H54 (cell line): ENCODE data around the gene RRP8.

Experiments
- DNase-seq: peaks from one replicate; pipeline ENCODE4 v3.0.0; 2011; ENCODE audit warnings: low spot score, mixed read lengths; ENCODE audit not compliant: insufficient read length
- FAIRE-seq: peaks from 3 replicates; lab custom pipeline; 2011; peaks lifted over from hg19 to GRCh38; lab: Jason Lieb, UNC
- POLR2A ChIP-seq: IDR thresholded peaks from 2 replicates; pipeline ENCODE4 v1.6.1; 2011; ENCODE audit warnings: low read depth, mild to moderate bottlenecking, low read length

The RRP8 gene

DNA sequence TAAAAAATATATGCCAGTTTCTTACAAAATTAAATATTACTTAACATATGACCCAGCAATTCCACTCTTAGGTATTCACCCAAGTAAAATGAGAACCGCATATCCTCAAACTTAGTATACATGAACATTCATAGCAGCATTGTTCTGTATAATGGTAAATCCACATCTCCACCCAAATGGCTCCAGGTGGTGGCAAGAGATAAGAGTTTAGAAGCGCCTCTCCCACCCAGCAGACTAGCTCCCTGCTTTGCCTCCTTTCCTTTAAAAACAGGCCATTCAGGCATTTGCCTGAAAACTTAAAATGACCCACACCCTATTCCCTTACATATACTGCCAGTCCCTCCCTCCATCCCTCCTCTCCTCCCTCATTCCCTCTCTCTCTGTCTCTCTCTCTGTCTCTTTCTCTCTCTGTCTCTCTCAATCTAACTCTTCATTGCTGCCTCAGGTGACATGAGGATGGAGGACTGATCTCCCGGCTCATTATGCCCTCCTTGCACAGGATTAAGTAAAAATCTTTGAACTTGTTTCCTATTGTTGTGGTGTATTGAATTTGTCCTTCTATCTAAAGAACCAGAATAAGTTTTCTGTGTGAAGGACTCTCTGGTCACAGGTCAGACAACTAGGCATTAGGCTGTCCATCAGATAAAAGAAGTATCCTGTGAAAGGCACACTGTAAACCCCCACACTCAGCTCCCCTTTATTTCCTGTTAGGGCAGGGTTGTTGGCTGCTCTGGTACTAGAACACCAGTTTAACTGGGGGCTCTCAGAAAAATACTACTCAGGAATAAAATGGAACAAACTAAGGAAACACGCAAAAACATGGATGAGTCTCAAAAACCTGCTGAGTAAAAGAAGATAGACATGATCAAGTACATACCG, 48.3 kb downstream of the RRP8 start:
- FAIRE-seq (no peak), DNase-seq (no peak)
- no peak for TF ChIP-seq POLR2A

- no peak for FAIRE-seq
- TF ChIP-seq POLR2A: no peak
- DNase-seq: no peak
These were observed 49.8 kb downstream of the RRP8 start for GRCh38 chr11:6553634-6554033.

GRCh38 chr11:6548641-6549040, 54.8 kb downstream of the RRP8 start:
- no peak for TF ChIP-seq POLR2A
- DNase-seq (no peak), FAIRE-seq (no peak)

DNA sequence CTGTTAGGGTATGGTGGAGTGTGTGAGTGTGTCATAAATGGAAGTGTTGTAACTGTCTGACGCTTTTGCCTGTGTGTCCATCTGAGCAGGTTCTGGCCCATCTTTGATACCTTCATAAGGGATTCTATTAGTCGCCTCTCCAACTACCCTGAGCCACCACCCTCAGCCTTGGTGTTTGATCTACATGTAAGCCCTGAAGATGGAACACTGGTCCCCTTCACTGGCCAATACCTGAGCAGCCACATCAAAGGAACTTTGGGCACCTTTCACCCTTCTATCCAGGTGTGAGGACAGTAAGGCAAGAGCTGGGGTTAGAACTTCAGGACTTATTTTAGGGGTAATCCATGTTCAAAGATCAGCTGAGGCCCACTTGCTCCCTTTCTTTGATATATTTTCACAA, 55.3 kb downstream of the RRP8 start:
- no peak for TF ChIP-seq POLR2A
- DNase-seq: no peak

GRCh38 chr11:6547177-6547576, 56.2 kb downstream of the RRP8 start:
- DNase-seq (no peak), FAIRE-seq (no peak)
- no peak for TF ChIP-seq POLR2A

More for the DNA sequence above, 55.3 kb downstream of the RRP8 start:
- no peak for FAIRE-seq

DNA sequence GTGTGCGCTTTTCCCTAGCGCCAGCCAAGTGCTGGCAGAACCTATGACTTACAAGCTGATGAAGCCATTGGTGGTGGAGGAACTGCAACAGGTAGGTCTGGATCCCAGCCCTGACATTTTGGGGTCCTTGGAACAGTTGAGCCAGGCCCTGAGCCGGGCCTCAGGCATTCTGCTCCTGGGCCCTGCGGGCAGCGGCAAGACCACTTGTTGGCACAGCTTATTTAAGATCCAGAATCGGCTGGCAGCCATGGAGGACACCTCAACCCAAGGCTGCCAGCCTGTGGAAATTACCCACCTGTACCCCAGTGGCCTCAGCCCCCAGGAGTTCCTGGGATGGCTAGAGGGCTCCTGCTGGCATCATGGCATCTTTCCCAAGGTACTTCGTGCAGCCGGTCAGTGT, 56.7 kb downstream of the RRP8 start:
- FAIRE-seq (no peak), DNase-seq (no peak)
- TF ChIP-seq POLR2A: no peak

GRCh38 chr11:6545917-6546605, 57.4 kb downstream of the RRP8 start:
- TF ChIP-seq POLR2A: no peak
- no peak for FAIRE-seq

More at GRCh38 chr11:6545917-6546605, 57.4 kb downstream of the RRP8 start:
- no peak for DNase-seq
